K562 (cell line): ENCODE measurements around the gene FOXN1. TPM values are rescaled to one million over a fixed set of nuclear protein-coding genes. Genes with fewer than 3 reads are reported as not detected.

ENCODE experiments used
- ATF4 ChIP-seq: fragments of 450-650 bp; formaldehyde crosslinking; IDR thresholded peaks from 2 replicates; pipeline ENCODE4 v1.4.0; 2022; ENCODE audit warnings: mild to moderate bottlenecking, moderate library complexity
- ATF6 ChIP-seq: sonication (generic); formaldehyde crosslinking; IDR thresholded peaks from 2 replicates; pipeline ENCODE4 v1.4.0; 2020; ENCODE audit warnings: mild to moderate bottlenecking, missing genetic modification reagents
- CCAR2 ChIP-seq: fragments of 200-400 bp; formaldehyde crosslinking; IDR thresholded peaks from 2 replicates; pipeline ENCODE4 v1.6.1; 2017; ENCODE audit warnings: mild to moderate bottlenecking, low read depth, low read length
- E2F6 ChIP-seq, 2 experiments: IDR thresholded peaks; 2 replicates each; pipeline ENCODE4 v1.6.1; 2011; ENCODE audit warnings: borderline replicate concordance in 1 of 2, control low read depth in 1 of 2, low read depth in 1 of 2, low read length in 1 of 2, mild to moderate bottlenecking in 1 of 2, mixed read lengths in 1 of 2, moderate library complexity in 1 of 2; ENCODE audit not compliant: insufficient read depth in 1 of 2, insufficient read length in 1 of 2, poor library complexity in 1 of 2, severe bottlenecking in 1 of 2; ENCODE audit errors: extremely low read depth in 1 of 2
- FOXA1 ChIP-seq: fragments of 450-650 bp; IDR thresholded peaks from 2 replicates; pipeline ENCODE4 v1.6.1; 2016; ENCODE audit warnings: mild to moderate bottlenecking, borderline replicate concordance
- HMG20B ChIP-seq: fragments of 250-450 bp; sonication (Bioruptor Pico); IDR thresholded peaks from 2 replicates; pipeline ENCODE4 v1.5.0; 2021; ENCODE audit warnings: mild to moderate bottlenecking
- NFE2L1 ChIP-seq: fragments of 450-650 bp; IDR thresholded peaks from 2 replicates; pipeline ENCODE4 v1.6.1; 2016; ENCODE audit warnings: missing genetic modification characterization, low read depth, mild to moderate bottlenecking, missing compliant biosample characterization, moderate library complexity, borderline replicate concordance
- NR3C1 ChIP-seq: sonication (generic); formaldehyde crosslinking; IDR thresholded peaks from 2 replicates; pipeline ENCODE4 v1.8.1; 2022; ENCODE audit warnings: missing genetic modification reagents
- POLR2A ChIP-seq: fragments of 450-650 bp; conservative IDR thresholded peaks from 2 replicates; pipeline ENCODE4 v1.6.1; 2016
- PRMT5 ChIP-seq: sonication (generic); formaldehyde crosslinking; IDR thresholded peaks from 2 replicates; pipeline ENCODE4 v1.5.0; 2020; ENCODE audit warnings: missing genetic modification reagents
- SNRNP70 ChIP-seq: fragments of 200-400 bp; formaldehyde crosslinking; optimal IDR thresholded peaks from 2 replicates; pipeline ENCODE3; 2017; ENCODE audit warnings: low read depth, low read length
- THAP12 ChIP-seq: fragments of 250-450 bp; sonication (Bioruptor Pico); IDR thresholded peaks from 2 replicates; pipeline ENCODE4 v1.9.0; 2021; ENCODE audit warnings: mild to moderate bottlenecking, inconsistent platforms
- ZBTB11 ChIP-seq, 3 experiments: fragments of 200-800 bp in 1 of 3; fragments of 250-450 bp in 1 of 3; fragments of 450-650 bp in 1 of 3; sonication (Bioruptor Pico) in 1 of 3; sonication (Bioruptor generic) in 1 of 3; formaldehyde crosslinking in 1 of 3; IDR thresholded peaks; 2 replicates each; pipeline versions ENCODE4 v1.6.1 to v1.8.0; 2016 to 2022; ENCODE audit warnings: mild to moderate bottlenecking in 2 of 3, missing genetic modification characterization in 2 of 3, missing compliant biosample characterization in 1 of 3, moderate library complexity in 1 of 3
- ZNF134 ChIP-seq: fragments of 250-450 bp; sonication (Bioruptor Pico); conservative IDR thresholded peaks from 2 replicates; pipeline ENCODE4 v1.4.0; 2020
- ZNF23 ChIP-seq: fragments of 250-450 bp; sonication (Bioruptor Pico); IDR thresholded peaks from 2 replicates; pipeline ENCODE4 v1.4.0; 2020; ENCODE audit warnings: mild to moderate bottlenecking
- polyA plus RNA-seq, 8 experiments: library from polyadenylated mRNA; depleted of rRNA in 4 of 8; stranded (reverse) in 5 of 8; unstranded in 3 of 8; fragments of >200 nt; fragmentation: Nextera tagmentation in 2 of 8; fragmentation: Illumina TruSeq in 1 of 8; extraction: Ambion mirVana in 2 of 8; extraction: Trizol in 1 of 8; gene quantifications; 2 replicates each; pipeline versions ENCODE4 v1.2.1 to v1.2.3, GENCODE V29; 2011 to 2014; ENCODE audit warnings: inconsistent platforms in 1 of 8, missing spikeins in 1 of 8
- total RNA-seq, 7 experiments: library from RNA; depleted of rRNA in 6 of 7; stranded (reverse); fragments of >200 nt in 6 of 7; fragmentation: Illumina TruSeq in 2 of 7; extraction: Trizol in 2 of 7; gene quantifications; 2 replicates each; pipeline versions ENCODE4 v1.2.1 to v1.2.3, GENCODE V29; 2011 to 2021; ENCODE audit warnings: low replicate concordance in 1 of 7

The FOXN1 gene
- total and polyA plus RNA-seq, 9 of the 15 experiments (the other 6 are each of a cell fraction or from before 2014, with no cell fraction given) = not detected

GRCh38 chr17:28577466-28577824, 71.3 kb downstream of the FOXN1 start (continued):
- TF ChIP-seq ZBTB11 (CRISPR knock-in tag; IDR thresholded peaks at IDR 0.05) = no peak
- TF ChIP-seq ZNF134 = no peak
- TF ChIP-seq E2F6 (IDR thresholded peaks at IDR 0.05; ENCODE audit: borderline replicate concordance in 1 of 2, extremely low read depth in 1 of 2, insufficient read depth in 1 of 2, insufficient read length in 1 of 2, low read depth in 1 of 2, low read length in 1 of 2, poor library complexity in 1 of 2, severe bottlenecking in 1 of 2) = no peak
- TF ChIP-seq NR3C1 = no peak
- no peak for TF ChIP-seq NFE2L1 (tag)
- TF ChIP-seq POLR2A = no peak
- no peak for TF ChIP-seq ATF6 (CRISPR knock-in tag)
- TF ChIP-seq CCAR2 = no peak
- no peak for TF ChIP-seq THAP12 (CRISPR knock-in tag)
- no peak for TF ChIP-seq ATF4
- TF ChIP-seq SNRNP70 = no peak
- TF ChIP-seq ZNF23 (CRISPR knock-in tag) = no peak
- no peak for TF ChIP-seq HMG20B (CRISPR knock-in tag)
- no peak for TF ChIP-seq PRMT5 (CRISPR knock-in tag)
- TF ChIP-seq FOXA1 = no peak
